Fibroblast of mammary gland (primary cell): ENCODE measurements around the gene ITGAD.

ENCODE experiments used
- DNase-seq: peaks from one replicate; pipeline ENCODE4 v3.0.0-alpha.2; 2010; ENCODE audit warnings: low read depth
- H3K4me3 ChIP-seq: 2 replicates; pipeline ENCODE4 v1.5.1; 2011; ENCODE audit warnings: low read depth, mild to moderate bottlenecking, low read length, moderate library complexity; ENCODE audit not compliant: control insufficient read depth
- TF ChIP-seq, protein P1 (sequence below): conservative IDR thresholded peaks from 2 replicates; pipeline ENCODE4 v1.5.1; 2011; ENCODE audit warnings: low read depth, low read length, inconsistent platforms; ENCODE audit not compliant: control insufficient read depth, insufficient read depth

Gene ITGAD

GRCh38 chr16:31474173-31474714 lies 81.1 kb downstream of the ITGAD start:
- TF ChIP-seq, protein P1, sequence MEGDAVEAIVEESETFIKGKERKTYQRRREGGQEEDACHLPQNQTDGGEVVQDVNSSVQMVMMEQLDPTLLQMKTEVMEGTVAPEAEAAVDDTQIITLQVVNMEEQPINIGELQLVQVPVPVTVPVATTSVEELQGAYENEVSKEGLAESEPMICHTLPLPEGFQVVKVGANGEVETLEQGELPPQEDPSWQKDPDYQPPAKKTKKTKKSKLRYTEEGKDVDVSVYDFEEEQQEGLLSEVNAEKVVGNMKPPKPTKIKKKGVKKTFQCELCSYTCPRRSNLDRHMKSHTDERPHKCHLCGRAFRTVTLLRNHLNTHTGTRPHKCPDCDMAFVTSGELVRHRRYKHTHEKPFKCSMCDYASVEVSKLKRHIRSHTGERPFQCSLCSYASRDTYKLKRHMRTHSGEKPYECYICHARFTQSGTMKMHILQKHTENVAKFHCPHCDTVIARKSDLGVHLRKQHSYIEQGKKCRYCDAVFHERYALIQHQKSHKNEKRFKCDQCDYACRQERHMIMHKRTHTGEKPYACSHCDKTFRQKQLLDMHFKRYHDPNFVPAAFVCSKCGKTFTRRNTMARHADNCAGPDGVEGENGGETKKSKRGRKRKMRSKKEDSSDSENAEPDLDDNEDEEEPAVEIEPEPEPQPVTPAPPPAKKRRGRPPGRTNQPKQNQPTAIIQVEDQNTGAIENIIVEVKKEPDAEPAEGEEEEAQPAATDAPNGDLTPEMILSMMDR, result peak; percentile 2
- H3K4me3 ChIP-seq, result no peak overlapping the region
- peak; percentile 96 for DNase-seq

GRCh38 chr16:31474773-31475738 lies 81.9 kb downstream of the ITGAD start:
- TF ChIP-seq, protein P1, result no peak
- no peak for DNase-seq
- H3K4me3 ChIP-seq, result no peak overlapping the region

GRCh38 chr16:31475946-31476302 lies 82.8 kb downstream of the ITGAD start:
- DNase-seq, result no peak
- TF ChIP-seq, protein P1, result no peak
- no peak overlapping the region for H3K4me3 ChIP-seq
